WTC11 (cell line): Measurements from ENCODE around the gene TP53BP2.

ENCODE experiments used
- ATF1 ChIP-seq: sonication (generic); formaldehyde crosslinking; IDR thresholded peaks from 2 replicates; pipeline ENCODE4 v1.8.1; 2023; ENCODE audit warnings: mild to moderate bottlenecking, moderate library complexity, missing genetic modification reagents
- FOXJ3 ChIP-seq: sonication (generic); formaldehyde crosslinking; IDR thresholded peaks from 2 replicates; pipeline ENCODE4 v1.9.0; 2021; ENCODE audit warnings: missing genetic modification reagents, mild to moderate bottlenecking, borderline replicate concordance
- JUN ChIP-seq: sonication (generic); formaldehyde crosslinking; IDR thresholded peaks from 2 replicates; pipeline ENCODE4 v1.8.0; 2023; ENCODE audit warnings: mild to moderate bottlenecking, missing genetic modification reagents
- SP1 ChIP-seq: sonication (generic); formaldehyde crosslinking; conservative IDR thresholded peaks from 2 replicates; pipeline ENCODE4 v1.8.1; 2022; ENCODE audit warnings: missing genetic modification reagents
- TF ChIP-seq, protein P1 (sequence below): fragments of 200-600 bp; IDR thresholded peaks from 2 replicates; pipeline ENCODE4 v1.8.0; 2022; ENCODE audit warnings: antibody characterized with exemption

DNA sequence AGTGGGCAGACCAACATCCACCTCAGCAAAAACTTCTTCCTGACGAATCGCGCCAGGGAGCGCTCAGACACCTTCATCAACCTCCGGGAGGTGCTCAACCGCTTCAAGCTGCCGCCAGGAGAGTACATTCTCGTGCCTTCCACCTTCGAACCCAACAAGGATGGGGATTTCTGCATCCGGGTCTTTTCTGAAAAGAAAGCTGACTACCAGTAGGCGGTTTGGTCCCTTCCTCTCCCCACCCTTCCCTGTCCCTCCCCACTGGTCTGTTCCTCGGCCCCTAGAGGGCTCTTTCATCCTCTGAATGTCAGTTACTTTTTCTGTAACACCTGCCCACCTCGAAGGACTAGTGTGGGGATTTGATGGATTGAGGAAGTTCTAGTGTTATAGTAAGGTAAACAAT is 86.5 kb downstream of the TP53BP2 start:
- no peak for TF ChIP-seq SP1 (CRISPR knock-in tag)
- TF ChIP-seq FOXJ3 = no peak
- TF ChIP-seq ATF1 (CRISPR knock-in tag) = no peak
- no peak for TF ChIP-seq JUN
- TF ChIP-seq, protein P1, sequence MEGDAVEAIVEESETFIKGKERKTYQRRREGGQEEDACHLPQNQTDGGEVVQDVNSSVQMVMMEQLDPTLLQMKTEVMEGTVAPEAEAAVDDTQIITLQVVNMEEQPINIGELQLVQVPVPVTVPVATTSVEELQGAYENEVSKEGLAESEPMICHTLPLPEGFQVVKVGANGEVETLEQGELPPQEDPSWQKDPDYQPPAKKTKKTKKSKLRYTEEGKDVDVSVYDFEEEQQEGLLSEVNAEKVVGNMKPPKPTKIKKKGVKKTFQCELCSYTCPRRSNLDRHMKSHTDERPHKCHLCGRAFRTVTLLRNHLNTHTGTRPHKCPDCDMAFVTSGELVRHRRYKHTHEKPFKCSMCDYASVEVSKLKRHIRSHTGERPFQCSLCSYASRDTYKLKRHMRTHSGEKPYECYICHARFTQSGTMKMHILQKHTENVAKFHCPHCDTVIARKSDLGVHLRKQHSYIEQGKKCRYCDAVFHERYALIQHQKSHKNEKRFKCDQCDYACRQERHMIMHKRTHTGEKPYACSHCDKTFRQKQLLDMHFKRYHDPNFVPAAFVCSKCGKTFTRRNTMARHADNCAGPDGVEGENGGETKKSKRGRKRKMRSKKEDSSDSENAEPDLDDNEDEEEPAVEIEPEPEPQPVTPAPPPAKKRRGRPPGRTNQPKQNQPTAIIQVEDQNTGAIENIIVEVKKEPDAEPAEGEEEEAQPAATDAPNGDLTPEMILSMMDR = no peak
